Measurements from ENCODE around the gene HEATR3. TPM values are rescaled to one million over a fixed set of nuclear protein-coding genes. Genes with fewer than 3 reads are reported as not detected.

The HEATR3 gene
- total and polyA plus RNA-seq, 2 of the 8 experiments (the other 6 are each of a cell fraction or from before 2014, with no cell fraction given): 13.0 to 29.2 TPM

GRCh38 chr16:50040710-50041109 lies 25.1 kb upstream of the HEATR3 start:
- Histone ChIP-seq H2BK120ac (replicated peaks; ENCODE audit: low read depth, low read length) (no peak overlapping the region), H3K4me1 (replicated peaks in 1 of 4; ENCODE audit: control insufficient read depth in 3 of 4, insufficient read depth in 4 of 4, low read length in 3 of 4) (no peaks in the 10 kb centered on the region), H3K9ac (replicated peaks in 1 of 4; ENCODE audit: extremely low read depth in 1 of 4, low read depth in 3 of 4, low read length in 3 of 4) (no peak overlapping the region), H3K36me3 (ENCODE audit: control insufficient read depth in 2 of 4, insufficient read depth in 4 of 4, low read length in 3 of 4) (peaks cover 0 to 6% (median 2%) of the 10 kb centered on the region in 4 experiments; a peak in 2 of 8 replicates), H3K27me3 (replicated peaks in 1 of 4; ENCODE audit: control insufficient read depth in 3 of 4, extremely low read depth in 1 of 4, insufficient read depth in 3 of 4, low read length in 3 of 4) (no peaks in the 10 kb centered on the region), H2BK5ac (ENCODE audit: low read depth, low read length) (no peak overlapping the region), H3K4me3 (ENCODE audit: extremely low read depth in 1 of 4, insufficient read depth in 2 of 4, low read depth in 3 of 4, low read length in 4 of 4) (no peak overlapping the region), H3K56ac (replicated peaks; ENCODE audit: insufficient read length, low read depth, low read length) (no peak overlapping the region), H2BK12ac (ENCODE audit: low read depth, low read length) (no peak overlapping the region), H3K18ac (ENCODE audit: extremely low read depth, low read length) (no peak overlapping the region), H3K23me2 (ENCODE audit: low read depth, low read length) (no peaks in the 10 kb centered on the region), H3K9me3 (ENCODE audit: insufficient read depth in 2 of 2, low read depth in 1 of 2, low read length in 1 of 2) (no peaks in the 10 kb centered on the region), H4K91ac (replicated peaks; ENCODE audit: insufficient read length, low read length) (peak overlapping the region; percentile 44), H3K14ac (ENCODE audit: insufficient read length) (no peak overlapping the region), H2BK20ac (ENCODE audit: low read length) (no peak overlapping the region), H4K5ac (ENCODE audit: insufficient read length, low read depth, low read length) (no peak overlapping the region), H2BK15ac (ENCODE audit: low read length) (no peak overlapping the region), H2AK5ac (ENCODE audit: low read depth, low read length) (no peak overlapping the region), H3K79me2 (ENCODE audit: control insufficient read depth in 1 of 2, insufficient read depth in 2 of 2, low read length in 2 of 2) (no peaks in the 10 kb centered on the region), H4K8ac (ENCODE audit: extremely low read depth, insufficient read depth, low read length) (no peak overlapping the region), H3K27ac (ENCODE audit: low read depth, low read length) (no peak overlapping the region), H3K4ac (replicated peaks; ENCODE audit: insufficient read length, low read depth, low read length) (no peak overlapping the region), H3K4me2 (ENCODE audit: insufficient read depth in 1 of 2, low read depth in 2 of 2, low read length in 2 of 2) (no peak overlapping the region), H4K20me1 (replicated peaks in 1 of 2; ENCODE audit: control insufficient read depth in 1 of 2, insufficient read depth in 2 of 2, low read length in 2 of 2) (peaks cover 0 to 1% of the 10 kb centered on the region in 2 experiments), H2AFZ (ENCODE audit: low read length) (no peak overlapping the region), H3K79me1 (ENCODE audit: low read depth, low read length) (no peaks in the 10 kb centered on the region), H3K23ac (ENCODE audit: insufficient read length) (no peak overlapping the region)
- WGBS, 2 experiments (ENCODE audit: extremely low coverage in 1 of 2, insufficient coverage in 1 of 2, insufficient read length in 1 of 2, insufficient replicate concordance in 2 of 2, low coverage in 1 of 2, low lambda C conversion rate in 2 of 2, missing lambda C conversion rate in 1 of 2): 80% methylated on average over 1 of the region's 1 CpG; no CpG with 5 or more reads in 1 of the 2 experiments
- DNase-seq (ENCODE audit: low read depth in 1 of 2, low spot score in 2 of 2) (no peak), FAIRE-seq (no peak)
- TF ChIP-seq POLR2A (IDR thresholded peaks at IDR 0.05; ENCODE audit: control extremely low read depth in 1 of 2, low read depth in 2 of 2, low read length in 2 of 2) (no peak), SP4 (IDR thresholded peaks at IDR 0.05; ENCODE audit: low read length) (no peak), EGR1 (IDR thresholded peaks at IDR 0.05; ENCODE audit: borderline replicate concordance, low read depth, low read length) (no peak), TAF1 (IDR thresholded peaks at IDR 0.05; ENCODE audit: low read depth, low read length) (no peak), YY1 (IDR thresholded peaks at IDR 0.05; ENCODE audit: low read depth, low read length) (no peak), SP1 (IDR thresholded peaks at IDR 0.05; ENCODE audit: low read depth, low read length) (no peak), CHD2 (IDR thresholded peaks at IDR 0.05; ENCODE audit: low read length) (no peak)
- POLR2A ChIA-PET (ENCODE audit: partially characterized antibody): interaction anchor here (0.6 kb wide), 1 partner anchor 60 kb away, joined by 3 read pairs; no protein-coding TSS in a partner anchor
- CTCF ChIA-PET (ENCODE audit: partially characterized antibody): interaction anchor here (0.6 to 1.9 kb wide), 4 partner anchors 15 to 573 kb away, joined by 3 to 4 read pairs (median 3); partner anchors contain the start of gene CNEP1R1
